ENCODE results near the gene MAP2K5. TPM values are rescaled to one million over a fixed set of nuclear protein-coding genes. Genes with fewer than 3 reads are reported as not detected.

Gene MAP2K5
- total RNA-seq, 1 donor from 2014 or later = 30.7 TPM

GRCh38 chr15:67515090-67515489 lies 27.4 kb upstream of the MAP2K5 start:
- Mint-ChIP-seq H3K36me3 (ENCODE audit: insufficient read depth) (peaks cover 21% of the 10 kb centered on the region), H3K27ac (no peak overlapping the region), H3K4me3 (ENCODE audit: low read depth) (no peak overlapping the region), H3K27me3 (no peaks in the 10 kb centered on the region), H3K9me3 (ENCODE audit: low read depth) (no peaks in the 10 kb centered on the region), H3K4me1 (ENCODE audit: low read depth) (no peaks in the 10 kb centered on the region)
- TF ChIP-seq CTCF (IDR thresholded peaks at IDR 0.05; ENCODE audit: unreplicated experiment) = no peak
- no peak for DNase-seq (ENCODE audit: low spot score, unreplicated experiment)

GRCh38 chr15:67515557-67515956 lies 26.9 kb upstream of the MAP2K5 start:
- Mint-ChIP-seq H3K27ac (no peak overlapping the region), H3K27me3 (no peaks in the 10 kb centered on the region)
- TF ChIP-seq CTCF (IDR thresholded peaks at IDR 0.05; ENCODE audit: unreplicated experiment) = no peak

GRCh38 chr15:67520321-67521028 lies 22.0 kb upstream of the MAP2K5 start:
- Mint-ChIP-seq H3K4me3 (ENCODE audit: low read depth) (peak overlapping the region; percentile 81), H3K27me3 (no peaks in the 10 kb centered on the region), H3K27ac (peak overlapping the region; percentile 97), H3K4me1 (ENCODE audit: low read depth) (peaks cover 19% of the 10 kb centered on the region), H3K36me3 (ENCODE audit: insufficient read depth) (peaks cover 6% of the 10 kb centered on the region), H3K9me3 (ENCODE audit: low read depth) (no peaks in the 10 kb centered on the region)
- no peak for TF ChIP-seq CTCF (IDR thresholded peaks at IDR 0.05; ENCODE audit: unreplicated experiment)
- no peak for DNase-seq (ENCODE audit: low spot score, unreplicated experiment)

More at GRCh38 chr15:67515557-67515956, 26.9 kb upstream of the MAP2K5 start:
- Mint-ChIP-seq H3K4me3 (ENCODE audit: low read depth) (no peak overlapping the region), H3K4me1 (ENCODE audit: low read depth) (no peaks in the 10 kb centered on the region), H3K9me3 (ENCODE audit: low read depth) (no peaks in the 10 kb centered on the region), H3K36me3 (ENCODE audit: insufficient read depth) (peaks cover 18% of the 10 kb centered on the region)
- no peak for DNase-seq (ENCODE audit: low spot score, unreplicated experiment)

- Mint-ChIP-seq H3K9me3 (ENCODE audit: low read depth) (no peaks in the 10 kb centered on the region), H3K36me3 (ENCODE audit: insufficient read depth) (peaks cover 6% of the 10 kb centered on the region), H3K27ac (peak within 1 kb of the TSS; percentile 98), H3K27me3 (no peaks in the 10 kb centered on the region), H3K4me1 (ENCODE audit: low read depth) (peaks cover 19% of the 10 kb centered on the region), H3K4me3 (ENCODE audit: low read depth) (peak within 1 kb of the TSS; percentile 87)
- peak; percentile 82 for DNase-seq (ENCODE audit: low spot score, unreplicated experiment)
- TF ChIP-seq CTCF (IDR thresholded peaks at IDR 0.05; ENCODE audit: unreplicated experiment) = no peak
Measured at GRCh38 chr15:67521029-67521782, 21.3 kb upstream of the MAP2K5 start, which contains the start of gene C15orf61. C15orf61 (plus strand) TSS chr15:67521131; CDS start chr15:67521249, 118 bp downstream.

GRCh38 chr15:67521783-67522568 lies 20.5 kb upstream of the MAP2K5 start:
- no peak for TF ChIP-seq CTCF (IDR thresholded peaks at IDR 0.05; ENCODE audit: unreplicated experiment)
- no peak for DNase-seq (ENCODE audit: low spot score, unreplicated experiment)
- Mint-ChIP-seq H3K4me3 (ENCODE audit: low read depth) (peak overlapping the region; percentile 87), H3K27ac (peak overlapping the region; percentile 98), H3K27me3 (no peaks in the 10 kb centered on the region), H3K4me1 (ENCODE audit: low read depth) (peaks cover 21% of the 10 kb centered on the region), H3K36me3 (ENCODE audit: insufficient read depth) (peaks cover 6% of the 10 kb centered on the region), H3K9me3 (ENCODE audit: low read depth) (no peaks in the 10 kb centered on the region)
